ENCODE results near the gene GRIA1. TPM values are rescaled to one million over a fixed set of nuclear protein-coding genes. Genes with fewer than 3 reads are reported as not detected.

The GRIA1 gene
- total and polyA plus RNA-seq, 2 of the 4 experiments (the other 2 are of a cell fraction), result 0.48 to 1.3 TPM

GRCh38 chr5:153491038-153491744 lies 721 bp downstream of the GRIA1 start:
- Histone ChIP-seq H3K4ac (ENCODE audit: low read depth, low read length) (no peak overlapping the region), H3K4me3 (ENCODE audit: insufficient read depth, low read depth, low read length) (peak overlapping the region; percentile 24; the same call in 1 of the 2 replicates), H3K4me2 (ENCODE audit: low read depth, low read length) (peak overlapping the region; percentile 71; the same call in 1 of the 2 replicates), H2BK15ac (ENCODE audit: low read depth, low read length) (no peak overlapping the region), H3K14ac (replicated peaks; ENCODE audit: low read depth, low read length) (no peak overlapping the region; the same call in 1 of the 2 replicates), H4K5ac (ENCODE audit: low read depth, low read length) (no peak overlapping the region; the same call in 1 of the 2 replicates), H3K9me1 (ENCODE audit: insufficient read depth, low read length) (no peaks in the 10 kb centered on the region), H3K79me1 (ENCODE audit: low read depth in 1 of 2, low read length in 2 of 2) (no peaks in the 10 kb centered on the region), H2BK20ac (ENCODE audit: low read depth, low read length) (no peak overlapping the region), H3K18ac (ENCODE audit: low read depth, low read length) (no peak overlapping the region), H3K27ac (ENCODE audit: insufficient read depth, low read length) (no peak overlapping the region), H2AK9ac (replicated peaks; ENCODE audit: low read depth, low read length, poor library complexity) (no peak overlapping the region), H2AFZ (replicated peaks; ENCODE audit: low read length, poor library complexity) (peak overlapping the region; percentile 87), H3K36me3 (ENCODE audit: control insufficient read depth, insufficient read depth, low read length) (no peaks in the 10 kb centered on the region), H3K27me3 (ENCODE audit: control insufficient read depth, insufficient read depth, low read length) (no peaks in the 10 kb centered on the region; the same call in 1 of the 2 replicates), H3K9ac (ENCODE audit: low read depth, low read length) (no peak overlapping the region), H3K9me3 (ENCODE audit: control insufficient read depth, insufficient read depth, low read length) (no peaks in the 10 kb centered on the region), H2AK5ac (ENCODE audit: low read depth, low read length) (no peak overlapping the region), H3K23ac (ENCODE audit: low read depth, low read length) (no peak overlapping the region), H4K91ac (ENCODE audit: insufficient read depth, low read depth, low read length) (no peak overlapping the region), H2BK120ac (ENCODE audit: low read depth, low read length) (no peak overlapping the region), H3K4me1 (ENCODE audit: control insufficient read depth, insufficient read depth, low read length) (no peaks in the 10 kb centered on the region; the same call in 1 of the 2 replicates), H4K20me1 (ENCODE audit: insufficient read depth, low read length) (no peaks in the 10 kb centered on the region), H3K56ac (ENCODE audit: extremely low read depth, insufficient read depth, low read length) (no peak overlapping the region), H4K8ac (ENCODE audit: low read depth in 2 of 2, low read length in 2 of 2) (no peak overlapping the region), H2BK5ac (ENCODE audit: low read depth, low read length, poor library complexity, severe bottlenecking) (no peak overlapping the region)
- BruUV-seq (replicated peaks), result no TSS peak
- in situ Hi-C loops (cut with MboI; ENCODE audit: low sequenced_read_pairs), result no loop called here
- dilution Hi-C loops (cut with HindIII; ENCODE audit: low sequenced_read_pairs, unreplicated experiment), result no loop called here
- ATAC-seq (ENCODE audit: low read depth) (no peak), DNase-seq (no peak)
- WGBS, 2 experiments (ENCODE audit: extremely low coverage in 2 of 2, insufficient read length in 1 of 2), result 32% methylated on average over 5 of the region's 14 CpGs; no CpG with 5 or more reads in 1 of the 2 experiments
- ChIA-PET POLR2A (ENCODE audit: unreplicated experiment) (no interaction called here), CTCF (interaction anchor here (1.1 kb wide), 1 partner anchor 473 kb away, joined by 3 read pairs; no protein-coding TSS in a partner anchor)
- intact Hi-C loops (cut with micrococcal nuclease), result loop anchor here (5.0 kb wide), 1 partner anchor 959 kb away; no protein-coding TSS in a partner anchor
- TF ChIP-seq CHD1 (IDR thresholded peaks at IDR 0.05; ENCODE audit: low read depth, low read length) (no peak), RFX5 (IDR thresholded peaks at IDR 0.05; ENCODE audit: low read depth, low read length) (no peak), ELK1 (IDR thresholded peaks at IDR 0.05; ENCODE audit: borderline replicate concordance, low read depth, low read length) (no peak), RCOR1 (IDR thresholded peaks at IDR 0.05; ENCODE audit: insufficient replicate concordance, low read length) (no peak)
